Caki2 (cell line): ENCODE results near the gene PTPRH. TPM values are rescaled to one million over a fixed set of nuclear protein-coding genes. Genes with fewer than 3 reads are reported as not detected.
"Not testable (repeated sequence)": the region's sequence is repeated elsewhere in the genome, so short reads cannot be mapped to it uniquely, and the experiment has no call there.

Source experiments
- DNase-seq: peaks from one replicate; pipeline ENCODE4 v3.0.0-alpha.2; 2015; ENCODE audit warnings: low read depth
- in situ Hi-C: cut with HindIII; loops from 2 replicates; pipeline ENCODE4 v1.10.0; 2016; ENCODE audit warnings: low sequenced_read_pairs, low pct_unique_long_range_greater_than_20kb, mixed read lengths
- total RNA-seq: library from RNA; depleted of rRNA; stranded (reverse); fragments of >200 nt; shearing (Covaris generic); gene quantifications from 2 replicates; pipeline ENCODE4 v1.2.3, GENCODE V29; 2014; ENCODE audit warnings: low replicate concordance

PTPRH gene
- total RNA-seq, 1 experiment from 2014 or later: 30.0 TPM

DNA sequence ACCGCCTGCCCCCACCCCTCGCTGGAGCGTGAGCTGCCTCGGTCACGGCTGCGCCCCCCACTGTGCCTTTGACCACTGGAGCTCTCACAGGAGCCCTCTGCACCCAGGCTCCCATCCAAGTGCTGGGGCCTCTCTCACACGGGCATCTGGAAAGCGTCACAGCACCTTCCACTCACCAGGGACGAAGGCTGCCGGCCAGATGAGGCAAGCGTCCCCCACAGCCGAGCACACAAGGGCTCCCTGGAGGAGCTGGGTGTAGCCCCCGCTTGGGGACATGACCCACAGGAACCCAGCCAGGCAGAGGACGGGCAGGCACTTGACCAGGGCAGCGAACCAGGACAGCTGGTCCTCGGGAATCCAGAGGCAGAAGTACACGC is 18.7 kb upstream of the PTPRH start:
- DNase-seq: no peak
- in situ Hi-C loops: no loop called here

DNA sequence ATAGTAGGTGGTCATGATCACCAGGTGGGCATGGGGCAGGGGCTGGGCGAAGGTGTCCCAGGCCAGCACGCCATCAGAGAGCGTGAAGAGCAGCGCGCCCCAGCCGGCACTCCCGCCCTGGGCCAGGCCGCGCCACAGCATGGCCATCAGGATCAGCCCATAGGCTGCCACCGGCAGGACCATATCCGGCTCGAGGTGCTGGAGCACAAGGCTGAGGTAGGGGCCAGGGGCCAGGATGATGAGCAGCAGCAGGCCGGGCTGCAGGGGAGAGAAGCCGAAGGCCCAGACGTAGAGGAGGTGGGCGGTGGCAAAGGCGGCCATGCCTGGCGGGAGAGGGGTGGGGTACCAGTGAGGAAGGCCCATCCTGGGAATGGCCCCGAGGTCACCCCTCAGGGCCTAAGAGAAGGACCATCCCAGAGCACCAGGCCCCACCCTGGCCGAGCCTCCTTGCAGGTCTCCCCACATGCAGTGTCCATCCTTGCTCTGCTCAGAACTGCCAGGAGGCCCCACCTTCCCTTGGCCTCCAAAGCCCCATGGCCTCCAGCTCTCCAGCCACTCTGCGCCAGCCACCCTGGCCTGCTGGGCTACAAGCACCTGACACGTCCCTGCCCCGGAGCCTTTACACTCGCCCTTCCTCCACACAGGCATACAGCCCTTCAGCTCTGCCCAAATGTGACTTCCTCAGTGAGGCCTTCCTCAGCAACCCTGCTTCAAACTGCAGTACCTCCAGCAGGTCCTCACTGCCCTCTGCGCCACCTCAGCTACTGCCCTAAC is 18.1 kb upstream of the PTPRH start:
- in situ Hi-C loops: no loop called here
- DNase-seq: no peak

DNA sequence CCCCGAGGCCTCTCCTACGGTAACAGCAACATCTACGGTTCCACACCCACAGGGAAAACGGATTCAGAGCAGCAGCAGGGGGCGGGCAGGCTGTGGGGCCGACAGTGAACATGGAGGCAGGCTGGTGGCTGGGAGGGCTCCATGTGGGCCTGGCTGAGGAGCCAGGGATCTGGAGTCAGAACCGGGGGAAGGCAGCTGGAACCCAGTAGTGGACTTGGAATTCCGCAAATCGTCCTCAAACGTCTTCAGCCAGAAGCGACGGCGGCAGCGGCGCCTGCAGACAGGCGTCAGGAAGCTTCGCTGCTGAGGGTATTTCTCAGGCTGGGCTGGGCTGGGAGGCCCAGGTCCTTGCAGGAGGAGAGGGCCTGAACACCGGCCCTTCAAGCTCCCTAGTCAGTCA is 17.5 kb upstream of the PTPRH start:
- no peak for DNase-seq
- in situ Hi-C loops: no loop called here

- DNase-seq: no peak
- in situ Hi-C loops: no loop called here
These were observed 17.0 kb upstream of the PTPRH start for GRCh38 chr19:55226273-55226672.

GRCh38 chr19:55225415-55225958 is 16.2 kb upstream of the PTPRH start:
- in situ Hi-C loops: no loop called here

DNA sequence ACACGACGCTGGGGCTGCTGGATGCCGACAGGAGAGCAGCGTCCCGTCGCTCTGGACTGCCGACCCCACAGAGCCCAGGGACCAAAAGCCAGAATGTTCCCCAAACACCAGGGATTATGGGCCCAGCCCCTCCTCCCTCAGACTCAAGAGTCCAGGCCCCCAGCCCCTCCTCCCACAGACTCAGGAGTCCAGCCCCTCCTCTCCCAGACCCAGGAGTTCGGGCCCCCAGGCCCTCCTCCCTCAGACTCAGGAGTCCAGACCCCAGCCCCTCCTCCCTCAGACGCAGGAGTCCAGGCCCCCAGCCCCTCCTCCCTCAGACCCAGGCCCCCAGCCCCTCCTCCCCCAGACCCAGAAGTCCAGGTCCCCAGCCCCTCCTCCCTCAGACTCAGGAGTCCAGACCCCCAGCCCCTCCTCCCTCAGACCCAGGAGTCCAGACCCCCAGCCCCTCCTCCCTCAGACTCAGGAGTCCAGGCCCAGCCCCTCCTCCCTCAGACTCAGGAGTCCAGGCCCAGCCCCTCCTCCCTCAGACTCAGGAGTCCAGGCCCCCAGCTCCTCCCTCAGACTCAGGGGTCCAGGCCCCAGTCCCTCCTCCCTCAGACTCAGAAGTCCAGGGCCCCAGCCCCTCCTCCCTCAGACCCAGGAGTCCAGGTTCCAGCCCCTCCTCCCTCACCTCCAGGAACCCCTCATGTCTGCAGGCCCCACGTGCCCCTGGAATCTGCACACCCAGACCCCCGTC is 15.5 kb upstream of the PTPRH start:
- in situ Hi-C loops, DNase-seq: not testable (repeated sequence)

More at GRCh38 chr19:55225415-55225958, 16.2 kb upstream of the PTPRH start:
- DNase-seq: no peak

DNA sequence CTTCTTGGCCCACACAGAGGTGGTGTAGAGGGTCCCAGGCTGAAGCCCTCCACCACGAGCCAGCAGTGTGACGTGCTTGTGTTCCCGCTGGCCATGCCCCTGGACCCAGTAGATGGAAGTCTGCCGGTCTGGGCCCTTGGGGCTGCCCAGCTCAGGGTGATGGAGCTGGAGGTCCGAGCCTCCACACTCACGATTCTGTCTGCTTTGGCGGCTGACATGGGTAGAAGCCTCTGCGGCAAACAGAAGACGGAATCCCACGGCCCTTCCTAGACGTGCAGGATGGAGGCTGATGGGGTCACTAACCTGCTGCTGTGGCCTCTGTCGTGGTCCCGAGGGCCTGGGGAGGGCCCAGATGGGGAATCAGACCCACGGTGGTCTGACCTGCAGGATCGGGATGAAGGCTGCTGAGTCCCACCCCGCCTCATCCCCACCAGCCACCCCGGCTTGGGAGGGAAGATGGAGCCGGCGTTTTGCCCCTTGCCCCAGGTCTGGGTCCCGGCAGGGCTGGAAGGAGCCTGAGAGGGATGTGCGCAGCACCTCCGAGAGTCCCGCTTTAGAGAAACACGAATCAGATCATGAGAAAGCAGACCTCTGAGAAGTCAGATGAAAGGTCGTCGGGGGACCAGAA is 14.9 kb upstream of the PTPRH start:
- no peak for DNase-seq
- in situ Hi-C loops: no loop called here

GRCh38 chr19:55223291-55224037 is 14.2 kb upstream of the PTPRH start:
- in situ Hi-C loops: no loop called here
- no peak for DNase-seq

- in situ Hi-C loops: no loop called here
- DNase-seq: peak; percentile 39
These were observed 11.2 kb upstream of the PTPRH start for GRCh38 chr19:55220525-55220924.

DNA sequence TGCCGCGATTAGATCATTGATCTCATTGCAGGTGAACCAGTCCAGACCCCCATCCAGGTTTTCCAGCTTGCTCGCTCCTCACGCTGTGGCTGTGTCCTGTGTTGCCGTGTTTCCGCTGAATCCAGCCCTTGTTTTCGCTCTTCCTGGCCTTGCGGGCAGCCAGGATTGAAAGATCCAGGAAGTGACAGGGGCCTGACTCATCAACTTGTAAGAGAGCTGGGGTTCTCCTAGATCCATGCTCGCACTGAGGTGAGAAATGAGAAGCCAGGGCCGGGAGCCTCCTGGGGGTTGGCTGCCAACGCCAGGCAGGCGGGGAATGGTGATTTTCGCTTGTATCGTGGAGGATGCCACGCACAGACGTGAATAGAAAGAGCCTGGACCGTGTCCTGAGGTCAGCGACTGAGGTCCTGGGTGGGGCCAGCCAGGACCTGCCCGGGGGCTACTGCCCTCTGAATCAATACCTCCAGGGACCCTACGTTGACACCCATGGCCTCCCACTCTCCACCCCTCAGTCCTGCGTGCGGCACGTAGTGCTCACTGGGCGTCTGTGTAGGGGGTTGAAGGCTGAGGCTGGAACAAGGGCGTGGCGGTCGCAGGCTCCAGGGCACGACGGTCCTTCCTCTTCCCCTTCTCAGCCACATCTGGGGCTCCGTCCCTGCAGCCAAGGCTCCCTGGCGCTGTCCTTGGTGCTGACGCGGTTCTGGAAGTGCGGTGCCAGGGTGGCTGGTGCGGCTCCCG is 7.3 kb upstream of the PTPRH start:
- in situ Hi-C loops: no loop called here
- peak; percentile 96 for DNase-seq

DNA sequence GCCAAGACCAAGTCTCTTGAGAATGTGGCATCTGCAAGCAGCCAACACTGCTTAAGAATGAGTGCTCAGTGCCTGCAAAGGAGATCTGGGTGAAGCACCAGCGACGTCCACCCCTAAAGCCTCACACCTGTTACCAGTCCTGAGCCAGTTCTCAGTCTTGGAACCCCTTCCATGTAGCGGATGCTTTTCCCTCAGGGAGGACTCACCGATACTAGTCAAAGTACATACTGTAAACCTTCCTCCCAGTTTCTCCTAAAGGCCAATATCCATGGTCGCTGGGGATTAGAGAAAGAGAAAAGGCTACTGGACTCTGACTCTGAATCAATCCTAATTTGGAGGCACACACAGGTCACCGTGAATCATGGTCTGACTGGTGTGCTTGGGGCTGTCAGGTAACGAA is 4.2 kb upstream of the PTPRH start:
- DNase-seq: no peak
- in situ Hi-C loops: no loop called here

DNA sequence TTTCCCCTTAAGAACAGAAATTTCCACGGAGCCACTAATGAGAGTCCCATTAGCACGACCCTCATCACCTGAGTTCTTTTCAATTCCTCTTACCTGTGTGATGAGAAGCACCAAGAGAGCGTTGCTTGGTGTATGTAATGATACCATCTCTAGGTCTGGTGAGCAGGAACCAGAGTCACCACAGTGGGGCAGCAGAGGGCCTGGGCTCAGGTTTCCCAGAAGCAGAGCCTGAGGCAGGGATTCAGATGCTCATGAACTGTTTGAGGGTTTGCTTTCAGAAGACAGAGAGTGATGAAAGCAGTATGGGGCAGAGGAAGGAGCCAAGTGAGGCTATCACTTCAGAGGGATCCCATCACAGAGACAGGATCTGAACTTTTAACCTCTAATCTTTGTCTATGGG is 3.1 kb upstream of the PTPRH start:
- no peak for DNase-seq

DNA sequence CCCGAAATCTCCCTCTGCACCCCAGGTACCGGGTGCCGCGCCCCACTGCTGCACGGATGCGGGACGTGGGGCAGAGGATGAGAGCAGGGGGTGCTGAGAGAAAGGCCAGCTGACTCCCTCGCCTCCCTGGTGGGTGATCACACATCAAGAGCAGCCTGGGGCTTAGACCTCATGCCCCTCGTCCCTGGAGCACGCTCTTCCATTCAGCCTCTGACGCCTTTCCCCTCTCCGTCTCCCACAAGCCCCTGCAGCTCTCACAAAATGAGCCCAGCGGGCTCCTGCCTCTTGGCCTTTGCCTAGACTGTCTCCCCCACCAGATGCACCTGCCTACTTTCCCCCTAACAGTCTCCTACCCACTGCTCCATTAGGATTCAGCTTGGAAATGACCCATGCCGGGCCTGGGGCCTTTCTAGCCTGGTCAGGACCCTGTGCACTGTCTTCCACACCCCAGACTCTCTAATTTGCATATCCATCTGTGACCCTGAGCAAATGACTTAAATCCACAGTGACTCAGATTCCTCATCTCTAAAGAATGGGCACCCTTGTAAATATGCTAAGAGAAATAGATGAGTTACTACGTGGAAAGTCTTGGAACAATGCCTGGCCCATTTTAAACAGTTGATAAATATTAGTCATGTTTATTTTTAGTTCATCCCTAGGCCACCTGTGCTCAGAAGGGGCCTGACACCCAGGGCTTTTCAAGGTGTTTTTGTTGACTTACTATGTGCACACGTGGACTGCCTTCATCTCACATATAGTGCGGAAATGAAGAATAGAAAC is 582 bp upstream of the PTPRH start:
- DNase-seq: peak; percentile 96
- in situ Hi-C loops: no loop called here

More for the DNA sequence above, 3.1 kb upstream of the PTPRH start:
- in situ Hi-C loops: no loop called here

- in situ Hi-C loops: no loop called here
- DNase-seq: peak; percentile 95
These were observed 2.4 kb downstream of the PTPRH start for GRCh38 chr19:55206664-55207500.

- in situ Hi-C loops, DNase-seq: not testable (repeated sequence)
These were observed 7.1 kb downstream of the PTPRH start for GRCh38 chr19:55202199-55202598.

- DNase-seq: no peak
- in situ Hi-C loops: no loop called here
These were observed 9.6 kb downstream of the PTPRH start for GRCh38 chr19:55199620-55200204.
